Measurements from ENCODE around the gene KIF20B.

- no peak for TF ChIP-seq EP300 (IDR thresholded peaks at IDR 0.05; ENCODE audit: borderline replicate concordance in 1 of 2, low read depth in 2 of 2, low read length in 2 of 2)
- TF ChIP-seq SIX5 (IDR thresholded peaks at IDR 0.05; ENCODE audit: low read depth, low read length) = no peak
- TF ChIP-seq RFX5 (IDR thresholded peaks at IDR 0.05; ENCODE audit: borderline replicate concordance, low read depth, low read length) = no peak
- no peak for TF ChIP-seq CTCF (IDR thresholded peaks at IDR 0.05; ENCODE audit: control extremely low read depth in 1 of 3, insufficient read depth in 1 of 3, low read depth in 1 of 3, low read length in 3 of 3)
- no peak for TF ChIP-seq ATF3 (IDR thresholded peaks at IDR 0.05; ENCODE audit: insufficient read depth, low read depth, low read length)
- TF ChIP-seq POLR2A (IDR thresholded peaks at IDR 0.05; ENCODE audit: control extremely low read depth in 1 of 2, low read depth in 2 of 2, low read length in 2 of 2) = no peak
Observed at GRCh38 chr10:89652806-89653370, 48.5 kb upstream of the KIF20B start.
